GM18868 (cell line): ENCODE data around the gene PTPN5.
A peak's percentile ranks its signal among the peaks of the same experiment; 100 is the strongest.

Experiments used
- ATAC-seq: cut with Tn5 transposase; IDR thresholded peaks from one replicate; pipeline ENCODE4 v1.9.1; 2021; ENCODE audit warnings: mild to moderate bottlenecking, moderate library complexity; ENCODE audit not compliant: unreplicated experiment

PTPN5 gene

GRCh38 chr11:18773681-18774080, 17.9 kb downstream of the PTPN5 start:
- no peak for ATAC-seq

DNA sequence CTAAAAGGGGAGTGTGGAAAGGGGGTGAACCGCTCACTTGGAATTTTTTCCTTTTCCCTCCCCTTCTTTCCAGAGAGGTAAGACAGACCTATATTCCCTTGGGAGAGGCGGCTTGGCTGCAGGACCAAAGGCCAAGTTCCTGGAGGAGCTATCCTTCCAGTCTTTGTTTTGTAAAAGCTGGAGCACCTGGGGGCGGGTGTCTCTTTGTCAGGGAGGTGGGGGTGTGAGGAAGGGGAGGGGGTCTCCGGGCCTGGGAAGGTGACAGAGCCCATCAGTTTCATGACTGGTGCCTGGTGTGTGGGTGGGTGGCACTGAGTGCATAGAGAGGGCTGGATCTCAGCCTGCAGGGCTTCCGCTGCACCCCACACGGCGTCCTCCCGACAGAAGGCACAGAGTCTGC, 18.5 kb downstream of the PTPN5 start:
- ATAC-seq = no peak

DNA sequence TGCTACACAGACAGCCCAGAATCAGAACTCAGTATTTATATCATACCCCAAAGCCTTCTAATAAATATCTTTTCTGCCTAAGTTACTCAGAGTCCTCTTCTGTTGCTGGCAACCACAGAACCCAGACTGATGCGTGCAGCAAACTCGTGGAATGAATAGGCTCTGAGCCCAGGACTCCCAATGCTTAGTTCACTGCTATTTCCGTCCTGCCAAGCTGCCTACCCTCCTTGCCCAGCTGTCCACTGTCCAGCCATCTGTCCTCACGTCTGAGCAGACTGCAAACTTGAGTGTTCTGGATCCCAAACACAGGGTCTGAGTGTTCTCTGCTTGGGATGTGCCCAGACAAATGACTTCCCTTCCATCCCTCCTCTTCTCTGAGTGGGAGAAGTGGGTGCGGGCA, 19.4 kb downstream of the PTPN5 start:
- ATAC-seq = no peak

DNA sequence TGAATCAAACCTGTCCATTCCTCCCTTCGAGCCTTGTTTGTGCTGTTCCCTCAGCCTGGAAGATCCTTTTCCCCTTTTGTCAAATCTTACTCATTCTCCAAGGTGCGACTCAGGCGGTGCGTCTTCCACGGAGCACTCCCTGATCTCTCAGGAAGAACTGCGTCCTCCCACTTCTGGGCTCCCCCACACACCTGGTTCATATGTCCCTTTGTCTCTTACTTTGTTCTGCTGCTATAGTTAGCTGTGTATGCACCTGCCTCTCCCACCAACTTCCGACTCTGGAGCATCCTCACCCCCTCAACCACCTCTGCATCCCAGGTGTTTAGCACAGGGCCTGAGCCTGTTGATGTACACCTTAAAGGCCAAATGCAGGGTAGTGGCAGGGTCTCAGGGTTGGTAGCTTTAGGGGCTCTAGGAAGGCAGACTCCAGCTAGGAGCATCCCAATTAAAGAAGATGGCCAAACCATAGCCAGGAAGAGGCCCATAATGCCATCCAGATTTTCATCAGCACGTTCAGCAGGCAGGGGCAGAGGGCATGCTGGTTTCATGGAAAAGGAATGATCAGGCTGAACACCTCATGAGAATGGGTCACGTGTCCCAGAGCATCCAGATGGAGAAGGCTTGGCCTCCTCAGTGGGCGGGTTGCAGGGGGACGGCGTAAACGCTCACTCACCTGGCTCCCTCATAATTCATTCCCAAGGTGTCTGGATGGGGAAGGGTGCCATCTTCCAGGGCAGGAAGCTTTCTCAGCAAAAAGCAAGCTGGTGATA, 20.1 kb downstream of the PTPN5 start:
- ATAC-seq = no peak

GRCh38 chr11:18770479-18771125, 21.0 kb downstream of the PTPN5 start:
- ATAC-seq = no peak

DNA sequence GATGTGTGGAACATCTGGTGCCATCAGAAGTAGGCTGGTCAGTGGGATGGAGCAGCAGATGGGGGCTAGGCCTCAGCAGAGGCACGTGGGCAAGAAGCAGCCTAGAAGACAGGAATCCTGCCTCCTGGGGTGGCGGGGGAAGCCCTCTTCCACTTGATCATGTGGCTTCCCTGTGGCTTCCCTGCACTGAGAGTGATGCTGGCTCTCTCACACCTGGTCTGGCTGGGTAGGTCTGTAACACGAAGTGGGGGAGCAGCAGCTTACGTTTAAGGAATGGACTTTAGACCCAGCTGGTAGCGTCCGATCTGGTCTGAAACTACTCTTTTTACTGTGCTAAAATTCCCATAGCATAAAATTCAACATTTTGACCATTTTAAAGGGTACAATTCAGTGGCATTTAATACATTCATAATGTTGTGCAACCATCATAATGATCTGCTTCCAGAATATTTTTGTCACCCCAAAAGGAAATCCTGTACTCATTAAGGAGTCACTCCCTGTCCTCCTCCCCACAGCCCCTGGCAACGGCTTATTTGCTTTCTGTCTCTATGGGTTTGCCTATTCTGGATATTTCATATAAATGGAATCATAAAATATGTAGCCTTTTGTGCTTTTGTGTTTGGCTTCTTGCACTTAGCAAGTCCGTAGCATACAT, 21.7 kb downstream of the PTPN5 start:
- peak; percentile 27 for ATAC-seq

GRCh38 chr11:18768978-18769377, 22.6 kb downstream of the PTPN5 start:
- ATAC-seq = no peak

GRCh38 chr11:18768472-18768901, 23.1 kb downstream of the PTPN5 start:
- peak; percentile 92 for ATAC-seq

GRCh38 chr11:18766015-18766414, 25.6 kb downstream of the PTPN5 start:
- ATAC-seq = no peak

GRCh38 chr11:18765554-18765953, 26.0 kb downstream of the PTPN5 start:
- no peak for ATAC-seq

DNA sequence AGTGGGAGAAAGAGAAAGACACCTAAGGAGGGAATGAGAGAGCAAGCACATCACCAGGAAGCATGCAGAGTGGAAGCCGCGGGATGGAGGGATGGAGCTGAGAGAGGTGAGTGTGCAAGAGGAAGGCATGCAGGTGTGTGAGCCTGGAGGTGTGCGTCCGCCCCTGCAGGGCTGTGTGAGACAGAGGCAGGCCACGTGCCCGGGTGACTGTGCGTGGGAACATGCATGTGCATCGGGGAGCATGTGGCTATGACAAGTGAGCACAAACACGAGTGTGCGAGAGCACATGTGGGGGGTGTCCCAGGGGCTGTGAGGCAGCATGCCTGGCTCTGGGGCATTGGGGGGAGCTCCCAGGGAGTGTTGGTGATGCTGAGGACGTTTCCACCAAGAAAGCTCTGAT, 29.9 kb downstream of the PTPN5 start:
- ATAC-seq = no peak

DNA sequence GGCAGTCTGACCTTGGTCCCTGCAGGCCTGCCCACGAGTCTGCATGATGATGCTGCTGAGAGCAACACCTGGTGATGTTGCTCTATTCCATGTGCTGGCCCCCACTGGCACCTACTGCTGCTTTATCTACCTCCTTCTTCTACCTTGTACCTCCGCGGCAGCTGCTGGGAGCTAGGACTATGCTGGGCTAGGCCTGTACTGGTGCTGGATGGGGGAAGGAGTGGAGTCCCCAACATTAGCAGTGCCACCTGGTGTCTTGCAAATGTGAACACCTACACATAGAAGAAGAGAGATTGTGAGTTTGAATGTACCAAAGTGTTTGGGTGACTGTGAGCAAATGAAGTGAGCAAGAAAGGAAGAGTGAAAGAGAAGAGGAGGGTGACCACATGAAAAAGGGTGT, 30.5 kb downstream of the PTPN5 start:
- no peak for ATAC-seq

DNA sequence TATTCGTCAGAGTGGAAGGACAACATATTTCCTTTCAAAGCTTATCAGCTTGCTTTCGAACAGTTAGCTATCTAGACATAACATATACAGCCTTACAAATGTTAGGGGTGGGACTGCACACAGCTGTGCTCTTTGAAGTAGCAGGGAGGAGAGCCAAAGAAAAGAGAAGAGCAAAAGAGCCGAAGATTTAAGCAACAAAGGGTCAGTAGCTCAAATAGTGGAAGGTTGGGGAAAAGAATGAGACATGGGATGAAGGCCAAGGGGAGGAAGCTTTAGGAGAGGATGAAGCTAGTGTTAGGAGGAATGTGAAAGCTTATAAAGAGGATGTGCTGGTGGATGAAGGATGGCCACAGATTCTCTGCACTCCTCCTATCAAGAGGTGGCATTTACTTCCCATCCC, 33.8 kb downstream of the PTPN5 start:
- ATAC-seq = no peak

DNA sequence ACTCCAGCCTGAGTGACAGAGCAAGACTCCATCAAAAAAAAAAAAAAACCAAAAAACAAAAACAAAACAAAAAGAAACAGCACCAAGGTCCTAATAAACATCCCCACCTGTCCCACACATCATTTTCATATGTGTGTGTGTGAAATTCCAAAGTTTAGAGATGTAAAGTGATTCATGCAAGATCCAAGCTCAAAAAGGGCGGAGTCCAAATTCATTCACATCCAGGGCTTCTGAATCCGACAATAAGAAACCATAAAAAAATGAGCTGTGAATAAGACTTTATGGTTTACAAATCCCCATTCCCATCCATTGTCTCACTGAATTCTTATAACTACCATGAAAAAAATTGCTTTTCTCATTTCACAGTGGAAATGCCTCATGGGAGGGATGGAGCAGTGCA, 34.7 kb downstream of the PTPN5 start:
- no peak for ATAC-seq

DNA sequence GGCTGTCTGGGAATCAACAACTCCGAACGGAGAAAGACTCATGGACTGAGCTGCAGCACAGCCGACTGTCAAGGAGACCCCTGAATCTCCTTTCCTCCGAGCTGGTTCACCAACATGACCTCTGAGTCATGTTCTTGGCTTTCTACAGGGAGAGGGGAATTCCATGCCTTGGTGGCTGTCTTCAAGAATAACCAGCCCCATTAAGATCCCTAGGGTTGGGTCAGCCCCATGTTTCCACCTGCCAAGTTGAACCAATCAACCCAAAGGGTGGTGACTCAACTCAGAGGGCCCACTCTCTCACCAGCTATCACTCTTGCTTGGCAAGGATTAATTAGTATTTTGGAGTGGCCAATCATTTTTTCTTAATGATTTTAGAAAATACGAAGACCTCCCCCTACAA, 37.3 kb downstream of the PTPN5 start:
- ATAC-seq = no peak

DNA sequence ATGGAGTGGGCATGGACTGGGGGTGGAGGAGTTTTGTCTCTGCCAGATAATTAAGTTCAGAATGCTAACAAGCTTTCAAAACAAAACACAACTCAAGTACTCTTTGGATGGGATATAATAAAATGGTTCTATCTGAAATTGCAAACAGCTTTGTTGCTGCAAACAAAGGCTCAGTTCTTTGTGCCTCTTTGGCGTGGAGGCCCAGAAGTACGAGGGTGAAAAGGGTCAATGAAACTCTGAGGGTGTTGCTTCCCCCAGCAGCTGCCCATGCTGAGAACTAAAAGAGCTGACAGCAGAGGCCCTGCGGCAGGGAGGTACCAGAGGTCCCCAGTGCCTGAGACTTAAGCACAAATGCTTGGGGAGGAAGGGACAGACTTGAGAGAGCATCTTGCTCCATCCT, 39.1 kb downstream of the PTPN5 start:
- ATAC-seq = no peak

DNA sequence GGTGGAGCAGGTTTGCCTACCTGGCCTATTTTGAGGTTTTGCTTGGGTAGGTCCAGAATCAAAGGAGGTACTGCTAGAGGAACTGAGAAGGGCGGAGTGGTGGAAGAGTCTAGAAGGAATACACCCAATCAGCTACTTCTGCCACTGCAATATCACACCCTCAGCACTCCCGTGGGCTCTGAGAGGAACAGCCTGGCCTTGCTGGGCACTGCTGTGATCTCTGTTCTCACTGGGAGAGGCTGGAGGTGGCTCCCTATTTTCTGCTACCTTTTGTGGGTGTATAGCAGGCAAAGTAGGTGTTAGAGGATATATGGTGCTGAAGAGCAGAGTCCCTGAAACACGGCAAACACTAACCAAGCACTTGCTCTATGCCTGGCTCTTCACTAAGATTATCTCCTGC, 40.7 kb downstream of the PTPN5 start:
- no peak for ATAC-seq

- ATAC-seq = no peak
Measured at GRCh38 chr11:18749681-18750319, 41.8 kb downstream of the PTPN5 start.

DNA sequence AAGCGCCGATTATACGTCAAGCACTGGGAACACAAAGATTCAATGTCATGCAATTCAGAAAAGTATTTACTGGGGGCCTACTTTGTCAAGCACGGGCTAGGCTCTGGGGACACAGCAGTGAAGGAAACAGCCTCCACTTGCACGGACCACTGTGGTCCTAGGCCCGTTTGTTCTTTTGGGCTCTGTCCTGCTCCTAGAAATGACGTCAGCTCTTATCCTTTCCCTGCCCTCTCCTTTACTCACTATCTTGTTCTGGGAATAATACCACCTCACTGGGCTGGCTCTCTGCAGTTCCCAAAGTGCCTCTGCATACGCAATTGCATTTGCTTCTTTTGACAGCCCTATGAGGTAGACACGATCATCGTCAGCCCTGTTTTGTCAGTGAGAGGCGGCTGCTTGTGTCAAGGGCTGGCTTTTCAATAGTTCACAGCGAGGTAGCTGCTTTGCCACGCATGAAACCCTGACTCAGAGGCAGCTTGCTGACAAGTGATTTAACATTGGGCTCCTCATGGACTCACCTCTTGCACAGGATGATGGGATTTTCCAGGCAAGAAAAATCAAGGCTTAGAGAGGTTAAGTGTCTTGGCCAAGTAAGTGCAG, 42.7 kb downstream of the PTPN5 start:
- ATAC-seq = no peak

GRCh38 chr11:18745251-18745650, 46.3 kb downstream of the PTPN5 start:
- ATAC-seq = no peak

DNA sequence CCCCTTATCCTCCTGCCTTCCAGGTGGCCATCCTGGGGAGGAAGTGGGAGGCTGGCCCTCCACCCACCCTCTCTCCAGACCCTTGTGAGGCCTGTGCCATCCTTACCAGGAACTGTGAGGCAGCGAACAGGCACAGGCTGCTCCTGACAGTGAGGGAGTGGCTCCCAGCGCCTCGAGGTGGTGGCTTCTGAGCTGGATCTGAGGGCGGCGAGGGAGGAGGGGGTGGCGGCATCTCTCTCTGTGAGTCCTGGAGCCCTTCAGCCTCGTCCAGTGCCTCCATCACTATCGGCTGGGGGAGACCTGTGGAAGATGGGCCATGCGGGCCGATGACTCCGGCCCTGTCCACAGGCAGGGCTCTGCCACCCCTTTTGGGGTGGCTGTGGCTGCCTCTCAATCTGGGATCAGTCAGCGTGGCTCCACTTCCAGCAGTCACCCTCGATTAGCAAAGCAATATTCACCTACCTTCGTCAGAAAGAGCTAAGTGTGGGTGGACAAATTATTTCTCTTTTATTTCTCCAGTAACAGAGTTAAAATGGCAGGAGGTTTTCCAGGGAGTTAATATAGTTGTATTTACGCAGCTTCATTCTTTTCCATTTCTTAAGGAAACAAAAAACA, 47.6 kb downstream of the PTPN5 start:
- no peak for ATAC-seq
